H1 (cell line): ENCODE measurements around the gene RXFP1. TPM values are rescaled to one million over a fixed set of nuclear protein-coding genes. Genes with fewer than 3 reads are reported as not detected.

Experiments used
- CTCF ChIA-PET: fragments of 300-600 bp; sonication (Branson Sonifier 250); formaldehyde crosslinking; loops from one replicate; lab custom pipeline; 2021; ENCODE audit not compliant: partially characterized antibody; lab: Charles Lee
- POLR2A ChIA-PET: fragments of 300-600 bp; sonication (Branson Sonifier 250); formaldehyde crosslinking; loops from one replicate; lab custom pipeline; 2021; ENCODE audit warnings: inconsistent platforms; ENCODE audit not compliant: partially characterized antibody; lab: Charles Lee
- DNase-seq, 2 experiments: peaks; one replicate each; pipeline versions ENCODE4 v3.0.0 to v3.0.0-alpha.2; 2010 to 2022; ENCODE audit warnings: low spot score in 2 of 2, low read depth in 1 of 2, mixed read lengths in 1 of 2
- FAIRE-seq: peaks from 2 replicates; lab custom pipeline; 2011; peaks lifted over from hg19 to GRCh38; lab: Jason Lieb, UNC
- H2AFZ ChIP-seq: 2 replicates; pipeline ENCODE4 v1.8.1; 2012; ENCODE audit warnings: low read length, inconsistent platforms
- H2AK5ac ChIP-seq: 2 replicates; pipeline ENCODE4 v1.6.1; 2013; ENCODE audit warnings: low read depth, low read length
- H2BK120ac ChIP-seq: replicated peaks from 2 replicates; pipeline ENCODE3; 2013; ENCODE audit warnings: low read depth, low read length, inconsistent platforms
- H2BK12ac ChIP-seq: 2 replicates; pipeline ENCODE4 v1.6.1; 2013; ENCODE audit warnings: low read depth, low read length
- H2BK15ac ChIP-seq: 2 replicates; pipeline ENCODE4 v1.6.1; 2013; ENCODE audit warnings: low read length
- H2BK20ac ChIP-seq: 2 replicates; pipeline ENCODE4 v1.6.1; 2013; ENCODE audit warnings: low read length
- H2BK5ac ChIP-seq: 2 replicates; pipeline ENCODE4 v1.6.1; 2013; ENCODE audit warnings: low read depth, low read length
- H3K14ac ChIP-seq: 2 replicates; pipeline ENCODE4 v1.6.1; 2013; ENCODE audit warnings: inconsistent platforms; ENCODE audit not compliant: insufficient read length
- H3K18ac ChIP-seq: 2 replicates; pipeline ENCODE4 v1.6.1; 2013; ENCODE audit warnings: low read length; ENCODE audit errors: extremely low read depth
- H3K23ac ChIP-seq: 2 replicates; pipeline ENCODE4 v1.6.1; 2013; ENCODE audit warnings: inconsistent platforms; ENCODE audit not compliant: insufficient read length
- H3K23me2 ChIP-seq: 2 replicates; pipeline ENCODE4 v1.6.1; 2013; ENCODE audit warnings: low read depth, low read length
- H3K27ac ChIP-seq: 2 replicates; pipeline ENCODE4 v1.6.1; 2011; ENCODE audit warnings: low read depth, low read length, inconsistent platforms
- H3K27me3 ChIP-seq, 4 experiments: replicated peaks in 1 of 4; 1 replicate in 1 of 4; 2 replicates in 3 of 4; pipeline versions ENCODE4 v1.6.1 to v1.8.1; 2011 to 2013; ENCODE audit warnings: low read length in 3 of 4, mild to moderate bottlenecking in 3 of 4, inconsistent platforms in 2 of 4, mixed read lengths in 2 of 4, moderate library complexity in 1 of 4; ENCODE audit not compliant: control insufficient read depth in 3 of 4, insufficient read depth in 3 of 4; ENCODE audit errors: extremely low read depth in 1 of 4
- H3K36me3 ChIP-seq, 4 experiments: 2 replicates each; pipeline versions ENCODE4 v1.6.1 to v1.8.1; 2011 to 2013; ENCODE audit warnings: mild to moderate bottlenecking in 4 of 4, low read length in 3 of 4, moderate library complexity in 2 of 4, control low read depth in 1 of 4, inconsistent platforms in 1 of 4; ENCODE audit not compliant: insufficient read depth in 4 of 4, control insufficient read depth in 2 of 4
- H3K4ac ChIP-seq: replicated peaks from 2 replicates; pipeline ENCODE3; 2013; ENCODE audit warnings: low read length, low read depth, mixed read lengths, inconsistent platforms; ENCODE audit not compliant: insufficient read length
- H3K4me1 ChIP-seq, 4 experiments: replicated peaks in 1 of 4; 1 replicate in 1 of 4; 2 replicates in 3 of 4; pipeline versions ENCODE4 v1.6.1 to v1.8.1; 2011 to 2013; ENCODE audit warnings: low read length in 3 of 4, inconsistent platforms in 2 of 4, mixed read lengths in 1 of 4; ENCODE audit not compliant: insufficient read depth in 4 of 4, control insufficient read depth in 3 of 4
- H3K4me2 ChIP-seq, 2 experiments: 2 replicates each; pipeline versions ENCODE4 v1.6.1 to v1.8.1; 2011 to 2013; ENCODE audit warnings: low read depth in 2 of 2, low read length in 2 of 2, control low read depth in 1 of 2, inconsistent platforms in 1 of 2, mild to moderate bottlenecking in 1 of 2; ENCODE audit not compliant: insufficient read depth in 1 of 2
- H3K4me3 ChIP-seq, 4 experiments: fragments of 200-600, 300-600 bp in 1 of 4; sonication (generic), shearing (Covaris generic), sonication (Bioruptor Twin) in 1 of 4; 2 replicates each; pipeline versions ENCODE4 v1.5.1 to v1.8.1; 2011 to 2016; ENCODE audit warnings: low read length in 4 of 4, low read depth in 3 of 4, control low read depth in 2 of 4, inconsistent platforms in 2 of 4, mild to moderate bottlenecking in 2 of 4, mixed read lengths in 1 of 4, moderate library complexity in 1 of 4; ENCODE audit not compliant: insufficient read depth in 2 of 4; ENCODE audit errors: extremely low read depth in 1 of 4
- H3K56ac ChIP-seq: replicated peaks from 2 replicates; pipeline ENCODE3; 2013; ENCODE audit warnings: low read depth, mild to moderate bottlenecking, mixed read lengths, low read length, inconsistent platforms; ENCODE audit not compliant: insufficient read length
- H3K79me1 ChIP-seq: 2 replicates; pipeline ENCODE4 v1.6.1; 2013; ENCODE audit warnings: low read depth, low read length, control low read depth
- H3K79me2 ChIP-seq, 2 experiments: 2 replicates each; pipeline versions ENCODE4 v1.6.1 to v1.8.1; 2012 to 2013; ENCODE audit warnings: low read length in 2 of 2, mild to moderate bottlenecking in 2 of 2, inconsistent platforms in 1 of 2; ENCODE audit not compliant: insufficient read depth in 2 of 2, control insufficient read depth in 1 of 2
- H3K9ac ChIP-seq, 4 experiments: replicated peaks in 1 of 4; 1 replicate in 1 of 4; 2 replicates in 3 of 4; pipeline versions ENCODE4 v1.6.1 to v1.8.1; 2011 to 2013; ENCODE audit warnings: low read depth in 3 of 4, low read length in 3 of 4, control low read depth in 2 of 4, mild to moderate bottlenecking in 2 of 4, moderate library complexity in 2 of 4, inconsistent platforms in 1 of 4; ENCODE audit errors: extremely low read depth in 1 of 4
- H3K9me3 ChIP-seq, 2 experiments: 2 replicates each; pipeline versions ENCODE4 v1.6.1 to v1.8.1; 2012 to 2013; ENCODE audit warnings: mild to moderate bottlenecking in 2 of 2, moderate library complexity in 2 of 2, control low read depth in 1 of 2, inconsistent platforms in 1 of 2, low read depth in 1 of 2, low read length in 1 of 2, mixed read lengths in 1 of 2; ENCODE audit not compliant: insufficient read depth in 2 of 2
- H4K20me1 ChIP-seq, 2 experiments: replicated peaks in 1 of 2; 2 replicates each; pipeline versions ENCODE3 to v1.8.1; 2011 to 2013; ENCODE audit warnings: inconsistent platforms in 2 of 2, low read length in 2 of 2, mild to moderate bottlenecking in 1 of 2; ENCODE audit not compliant: insufficient read depth in 2 of 2, control insufficient read depth in 1 of 2
- H4K5ac ChIP-seq: 2 replicates; pipeline ENCODE4 v1.6.1; 2013; ENCODE audit warnings: low read length, low read depth, mixed read lengths, inconsistent platforms; ENCODE audit not compliant: insufficient read length
- H4K8ac ChIP-seq: 2 replicates; pipeline ENCODE4 v1.8.0; 2013; ENCODE audit warnings: mild to moderate bottlenecking, moderate library complexity, low read length, inconsistent platforms; ENCODE audit not compliant: insufficient read depth; ENCODE audit errors: extremely low read depth
- H4K91ac ChIP-seq: replicated peaks from 2 replicates; pipeline ENCODE3; 2013; ENCODE audit warnings: low read length, mixed read lengths, inconsistent platforms; ENCODE audit not compliant: insufficient read length
- ATF2 ChIP-seq: IDR thresholded peaks from 2 replicates; pipeline ENCODE4 v1.6.1; 2012; ENCODE audit warnings: low read length, inconsistent platforms
- BACH1 ChIP-seq: IDR thresholded peaks from 2 replicates; pipeline ENCODE4 v1.6.1; 2012; ENCODE audit warnings: low read length, improper control_type of control experiment
- CHD1 ChIP-seq: IDR thresholded peaks from 2 replicates; pipeline ENCODE4 v1.6.1; 2012; ENCODE audit warnings: low read depth, low read length, improper control_type of control experiment
- CHD2 ChIP-seq: IDR thresholded peaks from 2 replicates; pipeline ENCODE4 v1.6.1; 2012; ENCODE audit warnings: low read length, improper control_type of control experiment
- CREB1 ChIP-seq: IDR thresholded peaks from 2 replicates; pipeline ENCODE4 v1.6.1; 2012; ENCODE audit warnings: inconsistent platforms
- FOSL1 ChIP-seq: IDR thresholded peaks from 2 replicates; pipeline ENCODE4 v1.6.1; 2011; ENCODE audit warnings: mild to moderate bottlenecking, low read depth, low read length, moderate library complexity; ENCODE audit not compliant: insufficient read depth
- JUND ChIP-seq: IDR thresholded peaks from 2 replicates; pipeline ENCODE4 v1.6.1; 2011; ENCODE audit warnings: mild to moderate bottlenecking, improper control_type of control experiment, low read length
- NANOG ChIP-seq: IDR thresholded peaks from 2 replicates; pipeline ENCODE4 v1.6.1; 2011; ENCODE audit warnings: low read length, low read depth, mild to moderate bottlenecking, inconsistent platforms; ENCODE audit not compliant: insufficient read depth, poor library complexity, severe bottlenecking
- TAF7 ChIP-seq: optimal IDR thresholded peaks from 2 replicates; pipeline ENCODE3; 2011; ENCODE audit warnings: low read depth, mild to moderate bottlenecking, inconsistent platforms, low read length, moderate library complexity, borderline replicate concordance
- WGBS, 2 experiments: shearing (Covaris generic) in 1 of 2; methylation state at CpG; one replicate each; pipeline versions ENCODE4 v1.1.6 to v1.1.7; 2013 to 2015; ENCODE audit warnings: low lambda C conversion rate in 2 of 2, mixed read lengths in 2 of 2, inconsistent platforms in 1 of 2, low coverage in 1 of 2, missing lambda C conversion rate in 1 of 2; ENCODE audit not compliant: insufficient replicate concordance in 2 of 2, insufficient coverage in 1 of 2, insufficient read length in 1 of 2; ENCODE audit errors: extremely low coverage in 1 of 2, missing lambda C conversion rate in 1 of 2; 5-methylcytosine and 5-hydroxymethylcytosine counted together
- polyA plus RNA-seq, 7 experiments: library from polyadenylated mRNA; depleted of rRNA in 3 of 7; stranded (reverse) in 5 of 7; unstranded in 2 of 7; fragments of >200 nt in 5 of 7; fragments of 200-250 nt in 2 of 7; gene quantifications; 1 replicate in 5 of 7; 2 replicates in 1 of 7; 4 replicates in 1 of 7; pipeline versions ENCODE4 v1.2.1 to v1.2.3, GENCODE V29; 2011 to 2013; ENCODE audit warnings: missing spikeins in 2 of 7, mixed read lengths in 2 of 7
- total RNA-seq: library from RNA; stranded (reverse); fragmentation: NEBNext Ultra II Directional; extraction: Animal tissue kit (Norgen Biotek cat#: 25700); gene quantifications from 2 replicates; pipeline ENCODE4 v1.2.1, GENCODE V29; 2021

RXFP1 gene
- total and polyA plus RNA-seq, 2 of the 8 experiments (the other 6 are each of a cell fraction or from before 2014, with no cell fraction given) = 0.14 to 0.56 TPM

GRCh38 chr4:158666892-158667291 is 145.2 kb downstream of the RXFP1 start:
- H3K4me1 ChIP-seq = no peaks in the 10 kb centered on the region; a peak in 1 of 7 replicates
- no peak overlapping the region for H2BK15ac ChIP-seq
- H2BK20ac ChIP-seq = no peak overlapping the region
- no peak for TF ChIP-seq FOSL1
- no peak for TF ChIP-seq ATF2
- no peak for TF ChIP-seq CHD2
- TF ChIP-seq CHD1 = no peak
- no peak for TF ChIP-seq CREB1
- TF ChIP-seq TAF7 = no peak
- TF ChIP-seq JUND = no peak
- TF ChIP-seq BACH1 = no peak
- no peak for TF ChIP-seq NANOG
- TF ChIP-seq, all 59 proteins: peak for 0
- no peak overlapping the region for H3K14ac ChIP-seq
- ChIA-PET CTCF (interaction anchor here (0.8 to 3.4 kb wide), 4 partner anchors 9 to 797 kb away, joined by 3 to 26 read pairs (median 4); no protein-coding TSS in a partner anchor), POLR2A (interaction anchor here (0.9 kb wide), 1 partner anchor 10 kb away, joined by 6 read pairs; no protein-coding TSS in a partner anchor)
- peak overlapping the region in 1 of 4 experiments; percentile 34; a peak in 1 of 7 replicates for H3K9ac ChIP-seq
- no peak overlapping the region for H3K4me3 ChIP-seq
- no peak overlapping the region for H3K4me2 ChIP-seq
- no peaks in the 10 kb centered on the region for H4K20me1 ChIP-seq
- no peak overlapping the region for H2AK5ac ChIP-seq
- FAIRE-seq (no peak), DNase-seq (no peak)
- H2BK5ac ChIP-seq = no peak overlapping the region
- H2AFZ ChIP-seq = no peak overlapping the region
- H3K9me3 ChIP-seq = peaks cover 0 to 4% of the 10 kb centered on the region in 2 experiments; a peak in 1 of 4 replicates
- peaks cover 4 to 45% of the 10 kb centered on the region in 2 experiments for H3K79me2 ChIP-seq
- WGBS, 2 experiments = 97% methylated on average over 2 of the region's 2 CpGs; no CpG with 5 or more reads in 1 of the 2 experiments
- H3K27ac ChIP-seq = no peak overlapping the region
- H3K79me1 ChIP-seq = 0 out of 2 replicates have a peak, but pooled peaks cover 3% of the 10 kb centered on the region
- no peak overlapping the region for H4K91ac ChIP-seq
- H3K23me2 ChIP-seq = peaks cover 7% of the 10 kb centered on the region; the same call in 1 of the 2 replicates
- no peak overlapping the region for H2BK120ac ChIP-seq
- H4K8ac ChIP-seq = no peak overlapping the region
- H3K36me3 ChIP-seq = peaks cover 0 to 15% (median 3%) of the 10 kb centered on the region in 4 experiments; a peak in 5 of 8 replicates
- no peak overlapping the region for H3K23ac ChIP-seq
- H3K18ac ChIP-seq = no peak overlapping the region
- no peak overlapping the region for H4K5ac ChIP-seq
- no peaks in the 10 kb centered on the region for H3K27me3 ChIP-seq
- H3K56ac ChIP-seq = no peak overlapping the region
- H2BK12ac ChIP-seq = no peak overlapping the region
- H3K4ac ChIP-seq = no peak overlapping the region
